HG02623 (cell line): ENCODE measurements around the gene CHKB.

Experiments
- ATAC-seq: cut with Tn5 transposase; IDR thresholded peaks from one replicate; pipeline ENCODE4 v1.9.1; 2021; ENCODE audit warnings: moderate library complexity; ENCODE audit not compliant: unreplicated experiment

Gene CHKB

DNA sequence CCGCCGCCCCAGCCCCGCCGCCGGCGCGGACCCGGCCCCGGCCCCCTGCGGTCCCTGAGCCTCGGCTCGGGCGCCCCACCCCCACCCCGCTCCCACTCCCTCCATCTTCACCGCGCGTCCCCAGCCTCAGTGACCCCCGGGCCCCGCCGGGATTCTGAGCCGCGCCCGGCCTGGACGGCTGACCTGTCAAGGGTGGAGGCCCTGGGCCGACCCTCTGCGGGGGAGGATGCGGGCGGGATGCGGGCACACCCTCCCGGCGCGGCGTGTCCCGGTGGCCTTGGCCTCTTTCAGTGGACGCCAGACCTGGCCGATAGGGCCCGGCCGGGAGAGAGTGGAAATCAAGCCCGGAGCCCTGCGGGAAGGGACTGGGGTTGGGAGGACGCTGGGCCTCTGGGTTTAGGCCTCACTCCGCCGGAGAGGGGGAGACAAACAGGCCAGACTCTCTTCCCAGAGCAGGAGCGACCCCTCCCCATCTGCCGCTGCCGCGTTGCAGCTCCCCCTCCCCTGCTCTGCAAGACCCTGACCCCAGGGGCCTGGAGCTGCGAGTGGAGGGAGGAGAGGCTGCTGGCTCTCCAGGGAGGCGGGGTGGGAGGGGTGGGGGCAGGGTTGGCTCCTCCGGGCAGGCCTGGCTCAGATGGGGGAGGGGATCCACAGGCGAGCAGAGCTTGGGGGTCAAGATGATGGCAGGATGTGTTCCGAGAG, 18.5 kb upstream of the CHKB start:
- ATAC-seq = no peak

GRCh38 chr22:50600538-50600937, 17.9 kb upstream of the CHKB start, which contains the start of gene MAPK8IP2:
MAPK8IP2 (plus strand) TSS chr22:50600793; CDS start chr22:50600819, 26 bp downstream.
- ATAC-seq = no peak

- ATAC-seq = no peak
These were observed 17.3 kb upstream of the CHKB start for GRCh38 chr22:50599816-50600455.

DNA sequence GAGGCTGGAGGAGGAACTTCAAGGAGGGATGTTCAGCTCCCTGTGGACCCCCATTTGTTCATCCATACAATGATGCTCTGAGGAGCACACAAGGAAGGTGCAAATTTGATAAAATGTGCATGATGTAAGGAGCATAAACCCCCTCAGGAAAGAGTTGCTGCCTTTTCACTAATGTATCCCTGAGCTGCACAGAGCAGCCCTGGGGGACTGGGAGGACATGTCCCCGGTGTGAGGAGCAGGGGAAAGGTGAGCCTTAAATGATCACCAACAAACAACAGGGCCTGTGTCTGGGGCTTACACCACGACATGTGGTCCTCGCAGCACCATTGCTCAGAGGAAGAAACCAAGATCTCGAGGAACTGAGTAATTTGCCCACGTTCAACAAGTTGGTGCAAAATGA, 14.4 kb upstream of the CHKB start:
- ATAC-seq = no peak

DNA sequence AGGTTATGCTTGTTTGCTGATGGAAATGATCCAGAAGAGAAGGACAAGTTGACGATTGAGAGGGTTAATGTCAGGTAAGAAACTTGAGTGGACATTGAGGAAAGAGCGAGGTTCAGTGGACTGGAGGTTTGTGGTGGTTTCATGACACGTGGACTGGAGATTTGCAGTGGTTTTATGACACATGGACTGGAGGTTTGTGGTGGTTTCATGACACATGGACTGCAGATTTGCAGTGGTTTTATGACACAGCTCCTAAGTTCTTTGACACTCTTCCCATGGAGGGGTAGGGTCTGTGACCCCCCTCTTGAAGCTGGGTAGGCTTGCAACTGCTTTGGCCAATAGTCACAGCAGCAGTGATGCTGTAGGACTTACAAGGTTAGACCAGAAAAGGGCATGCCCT, 12.5 kb upstream of the CHKB start:
- no peak for ATAC-seq

- no peak for ATAC-seq
These were observed 4.8 kb upstream of the CHKB start for GRCh38 chr22:50587407-50587806.

DNA sequence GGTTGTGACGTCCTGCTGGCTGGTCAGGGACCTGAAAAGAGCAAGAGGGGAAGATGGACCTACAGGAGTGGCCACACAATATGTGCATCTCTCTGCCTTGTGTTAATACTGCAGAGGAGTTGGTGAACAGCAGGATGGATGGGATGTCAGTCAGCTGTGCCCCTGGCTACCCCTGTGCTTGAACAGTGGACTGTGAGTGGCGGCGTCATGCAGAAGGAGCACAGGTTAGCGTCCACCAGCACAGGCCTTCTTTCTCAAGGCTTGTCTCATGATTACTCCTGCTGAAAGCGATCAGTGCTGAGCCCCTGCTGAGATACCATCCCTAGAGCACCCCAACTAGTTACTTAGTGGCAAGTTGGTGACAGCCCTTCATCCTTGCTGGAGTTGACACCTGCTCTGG, 3.8 kb upstream of the CHKB start:
- ATAC-seq = no peak

GRCh38 chr22:50585781-50586180, 3.1 kb upstream of the CHKB start:
- ATAC-seq = no peak

GRCh38 chr22:50585238-50585637, 2.6 kb upstream of the CHKB start:
- no peak for ATAC-seq

DNA sequence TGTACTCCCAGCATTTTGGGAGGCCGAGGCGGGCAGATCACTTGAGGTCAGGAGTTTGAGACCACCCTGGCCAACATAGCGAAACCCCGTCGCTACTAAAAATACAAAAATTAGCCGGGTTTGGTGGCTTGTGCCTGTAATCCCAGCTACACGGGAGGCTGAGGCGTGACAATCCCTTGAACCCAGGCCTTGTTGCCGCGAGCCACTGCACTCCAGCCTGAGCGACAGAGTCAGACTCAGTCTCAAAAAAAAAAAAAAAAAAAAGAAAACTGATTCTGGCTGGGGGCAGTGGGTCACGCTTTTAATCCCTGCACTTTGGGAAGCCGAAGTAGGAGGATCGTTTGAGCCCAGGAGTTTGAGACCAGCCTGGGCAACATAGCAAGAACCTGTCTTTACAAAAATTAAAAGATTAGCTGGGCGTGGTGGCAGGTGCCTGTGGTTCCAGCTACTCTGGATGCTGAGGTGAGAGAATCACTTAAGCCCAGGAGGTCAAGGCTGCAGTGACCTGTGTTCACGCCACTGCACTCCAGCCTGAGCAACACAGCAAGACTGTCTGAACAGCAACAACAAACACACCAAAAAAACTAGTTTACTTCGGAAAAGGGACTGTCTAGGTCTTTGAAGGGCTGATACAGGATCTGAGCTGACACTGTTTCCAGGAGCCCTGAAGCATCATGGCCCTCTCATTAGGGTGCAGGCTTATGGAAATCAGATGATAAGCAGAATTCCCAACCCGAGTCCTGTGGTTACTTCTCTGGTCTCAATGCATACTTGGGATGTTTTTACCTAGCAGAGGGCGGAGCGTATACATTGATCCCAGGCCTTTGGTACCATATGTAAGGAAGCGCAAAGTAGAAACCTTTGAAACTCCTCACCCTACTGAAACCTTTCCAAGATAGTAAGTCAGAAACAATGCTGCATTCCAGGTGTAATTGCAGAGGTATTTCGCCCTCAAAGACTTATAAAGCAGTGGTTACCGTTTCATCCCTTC, 1.8 kb upstream of the CHKB start:
- ATAC-seq = no peak

DNA sequence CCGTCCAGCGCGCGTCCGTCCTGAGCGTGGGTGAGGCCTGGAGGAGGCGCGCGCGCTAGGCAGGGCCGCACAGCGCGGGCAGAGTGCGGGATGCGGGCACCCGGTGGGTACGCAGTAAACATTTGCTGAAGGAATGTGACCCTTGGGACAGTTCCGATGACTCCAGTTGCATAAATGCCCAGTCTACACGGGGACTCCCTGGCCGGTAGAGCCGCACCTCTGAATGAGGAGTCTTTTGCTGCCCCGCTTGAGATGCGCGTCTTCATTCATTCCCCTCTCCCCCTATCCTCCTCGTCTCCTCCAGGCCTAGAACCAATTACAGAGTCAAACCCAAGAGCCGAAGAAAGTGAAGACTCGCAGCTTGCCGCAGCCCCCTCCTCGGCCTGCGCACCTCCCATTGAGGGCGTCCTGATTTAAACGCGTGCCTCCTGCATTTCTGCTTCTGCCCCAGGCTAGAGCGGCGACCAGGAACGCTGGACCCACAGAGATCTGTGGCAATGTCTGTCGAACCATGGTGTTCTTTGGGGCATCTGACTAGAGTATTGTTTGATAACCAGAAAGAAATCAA, 729 bp upstream of the CHKB start:
- ATAC-seq = peak; percentile 13

- ATAC-seq = no peak
These were observed 628 bp downstream of the CHKB start for GRCh38 chr22:50581950-50582492.

DNA sequence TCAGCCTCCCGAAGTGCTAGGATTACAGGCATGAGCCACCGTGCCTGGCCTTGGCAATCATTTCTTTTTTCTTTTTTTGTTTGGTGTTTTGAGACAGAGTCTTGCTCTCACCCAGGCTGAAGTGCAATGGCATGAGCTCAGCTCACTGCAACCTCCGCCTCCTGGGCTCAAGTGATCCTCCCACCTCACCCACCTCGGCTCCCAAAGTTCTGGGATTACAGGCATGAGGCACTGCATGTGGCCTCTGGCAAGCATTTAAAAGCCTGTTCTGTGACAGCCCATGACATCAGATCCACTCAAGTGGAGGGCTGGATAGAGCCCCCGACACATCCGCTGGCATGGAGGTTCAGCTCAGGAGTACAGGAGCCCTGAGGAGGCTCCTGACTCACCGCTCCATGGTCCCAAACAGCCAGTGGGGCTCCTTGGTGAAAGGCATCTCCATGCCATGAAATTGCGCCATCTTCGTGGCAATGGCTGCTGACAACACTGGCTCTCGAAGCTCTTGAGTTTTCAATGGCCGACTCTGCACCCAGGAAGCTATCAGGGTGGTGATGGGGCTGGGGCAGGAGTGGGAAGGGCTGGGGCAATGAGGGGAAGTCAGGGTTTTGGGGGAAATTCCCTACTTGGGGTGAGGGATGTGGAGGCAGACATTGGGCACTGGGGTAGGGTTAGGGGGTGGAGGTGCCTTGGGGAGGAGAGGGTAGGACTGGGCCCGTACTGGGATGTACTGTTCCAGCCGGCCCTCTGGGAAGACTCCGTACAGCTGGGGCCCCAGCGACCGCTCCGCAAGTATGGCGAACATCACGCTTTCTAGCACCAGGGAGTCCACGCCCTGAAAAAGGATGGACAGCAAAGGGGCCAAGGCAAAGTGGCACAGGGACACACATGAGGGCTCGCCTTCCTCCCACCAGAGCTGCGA, 1.4 kb downstream of the CHKB start:
- ATAC-seq = no peak

DNA sequence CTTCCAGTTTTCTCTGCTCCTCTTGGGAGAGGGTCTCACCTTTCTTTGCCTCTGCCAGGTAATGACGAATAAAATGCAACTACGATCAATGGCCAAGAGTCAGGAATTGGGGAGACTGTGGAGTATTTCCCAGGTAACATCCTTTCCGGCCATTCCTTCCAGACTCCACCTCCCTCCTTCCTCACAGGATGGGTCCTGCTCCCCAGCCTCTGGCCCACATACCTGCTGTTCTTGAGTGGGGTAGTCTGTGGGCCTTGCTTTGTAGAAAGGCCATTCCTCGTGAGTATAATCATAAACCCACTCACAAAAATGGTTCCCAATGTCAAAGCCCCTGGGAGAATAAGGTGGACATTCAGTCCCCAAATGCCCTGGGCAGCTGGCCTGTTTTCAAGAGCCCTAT, 2.9 kb downstream of the CHKB start:
- ATAC-seq = no peak

- ATAC-seq = no peak
These were observed 3.8 kb downstream of the CHKB start for GRCh38 chr22:50578776-50579310.

DNA sequence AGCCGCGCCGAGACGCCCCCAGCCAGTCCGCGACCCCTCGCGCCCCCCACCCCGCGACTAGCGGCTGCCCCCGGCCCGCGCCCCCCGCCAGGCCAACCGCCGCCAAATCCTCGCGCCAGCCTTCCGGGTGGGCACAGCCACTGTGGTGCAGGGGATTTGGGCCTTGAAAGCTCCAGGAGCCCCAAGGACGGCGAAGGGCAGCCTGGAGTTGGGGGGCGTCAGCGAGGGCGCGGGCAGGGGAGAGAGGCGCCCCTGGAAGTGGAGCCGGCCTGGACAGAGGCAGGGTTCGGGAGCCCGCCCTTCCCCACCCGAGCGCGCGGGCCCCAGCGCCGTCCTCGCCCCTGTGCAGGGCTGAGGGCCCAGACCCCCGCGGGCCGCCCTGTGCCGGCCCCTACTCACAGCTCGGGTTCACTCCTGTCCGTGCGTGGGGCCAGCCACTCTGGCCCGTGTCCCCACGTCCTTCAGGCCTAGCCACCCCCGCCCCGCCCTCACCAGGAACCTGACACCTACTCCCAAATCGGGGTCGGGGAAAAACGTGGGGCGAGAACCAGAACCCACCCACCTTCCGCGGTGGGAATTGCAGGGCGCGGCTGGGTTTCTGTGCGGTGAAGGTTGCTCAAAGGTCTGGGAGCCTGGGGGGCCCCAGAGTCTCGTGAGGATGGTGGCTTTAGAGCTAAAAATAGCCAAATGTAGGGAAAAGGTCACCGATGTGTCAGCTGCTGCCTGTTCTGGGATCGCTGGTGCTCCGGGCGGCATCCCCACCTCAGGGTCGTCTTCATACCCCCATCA, 4.5 kb downstream of the CHKB start, which contains the start of gene CPT1B:
Gene CPT1B (minus strand): TSS at position 441 of the 789 bp plus-strand sequence. CDS start 512 bp downstream, outside the sequence.
- ATAC-seq = no peak

- ATAC-seq = no peak
These were observed 5.0 kb downstream of the CHKB start for GRCh38 chr22:50577697-50577986.

DNA sequence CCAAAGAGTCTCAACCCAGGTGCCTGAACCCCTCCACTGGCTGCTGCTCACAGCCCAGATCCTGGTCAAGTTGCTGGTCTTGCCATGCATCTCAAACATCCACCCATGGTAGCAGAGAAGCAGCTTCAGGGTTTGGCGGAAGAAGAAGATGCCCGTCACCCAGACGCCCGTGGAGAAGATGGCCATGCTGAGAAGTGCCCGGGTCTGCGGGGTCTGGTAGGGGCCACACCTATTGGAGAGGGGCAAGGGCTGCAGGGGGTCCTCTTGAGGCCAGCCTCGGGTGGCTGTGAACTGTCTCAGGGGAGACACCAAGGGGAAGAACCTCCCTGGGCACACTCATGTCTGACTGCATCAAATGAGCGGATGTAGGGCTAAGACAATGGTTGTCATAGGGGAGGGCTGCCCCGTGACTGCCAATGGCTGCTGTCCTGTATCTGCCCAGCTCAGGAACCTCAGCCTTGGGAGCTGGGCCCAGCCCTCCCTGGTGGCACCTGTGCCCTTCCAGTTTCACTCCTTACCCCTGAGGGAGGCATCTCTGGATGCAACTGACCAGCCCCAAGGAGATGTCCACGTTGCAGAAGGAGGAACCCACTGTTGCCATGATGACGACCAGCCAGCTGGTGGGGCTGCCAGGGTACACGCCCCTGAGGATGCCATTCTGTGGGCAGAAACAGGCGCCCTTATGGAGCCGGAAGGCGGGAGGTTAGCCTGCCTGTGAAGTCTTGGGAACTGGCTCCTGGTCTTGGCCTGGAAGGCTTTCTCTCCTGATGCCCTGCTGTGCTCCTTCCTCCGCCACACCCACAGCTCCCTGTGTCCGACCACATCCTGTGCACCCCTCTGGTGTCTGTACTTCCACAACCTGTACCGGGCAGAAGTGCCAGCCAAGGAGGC, 5.6 kb downstream of the CHKB start:
- no peak for ATAC-seq
